Choroid plexus epithelial cell (primary cell): ENCODE results near the gene C13orf42.
A peak's percentile ranks its signal among the peaks of the same experiment; 100 is the strongest.
"Not testable (repeated sequence)": the region's sequence is repeated elsewhere in the genome, so short reads cannot be mapped to it uniquely, and the experiment has no call there.

Experiments used
- DNase-seq: peaks from one replicate; pipeline ENCODE4 v3.0.0-alpha.2; 2010; ENCODE audit warnings: low read depth
- H3K4me3 ChIP-seq: 2 replicates; pipeline ENCODE4 v1.5.1; 2011; ENCODE audit warnings: low read depth, mild to moderate bottlenecking, control low read depth, low read length, moderate library complexity
- CTCF ChIP-seq: conservative IDR thresholded peaks from 2 replicates; pipeline ENCODE4 v1.5.1; 2011; ENCODE audit warnings: low read depth, mild to moderate bottlenecking, control low read depth, inconsistent platforms, low read length, moderate library complexity

C13orf42 gene

GRCh38 chr13:51125495-51126226 lies 14.6 kb upstream of the C13orf42 start:
- peak; percentile 92 for TF ChIP-seq CTCF
- peak; percentile 79 for DNase-seq
- H3K4me3 ChIP-seq: no peak overlapping the region

- no peak for DNase-seq
- TF ChIP-seq CTCF: no peak
- H3K4me3 ChIP-seq: no peak overlapping the region
Measured at GRCh38 chr13:51122868-51123566, 11.9 kb upstream of the C13orf42 start.

GRCh38 chr13:51120873-51121272 lies 9.8 kb upstream of the C13orf42 start:
- peak; percentile 35 for TF ChIP-seq CTCF
- not testable (repeated sequence) for H3K4me3 ChIP-seq, DNase-seq

DNA sequence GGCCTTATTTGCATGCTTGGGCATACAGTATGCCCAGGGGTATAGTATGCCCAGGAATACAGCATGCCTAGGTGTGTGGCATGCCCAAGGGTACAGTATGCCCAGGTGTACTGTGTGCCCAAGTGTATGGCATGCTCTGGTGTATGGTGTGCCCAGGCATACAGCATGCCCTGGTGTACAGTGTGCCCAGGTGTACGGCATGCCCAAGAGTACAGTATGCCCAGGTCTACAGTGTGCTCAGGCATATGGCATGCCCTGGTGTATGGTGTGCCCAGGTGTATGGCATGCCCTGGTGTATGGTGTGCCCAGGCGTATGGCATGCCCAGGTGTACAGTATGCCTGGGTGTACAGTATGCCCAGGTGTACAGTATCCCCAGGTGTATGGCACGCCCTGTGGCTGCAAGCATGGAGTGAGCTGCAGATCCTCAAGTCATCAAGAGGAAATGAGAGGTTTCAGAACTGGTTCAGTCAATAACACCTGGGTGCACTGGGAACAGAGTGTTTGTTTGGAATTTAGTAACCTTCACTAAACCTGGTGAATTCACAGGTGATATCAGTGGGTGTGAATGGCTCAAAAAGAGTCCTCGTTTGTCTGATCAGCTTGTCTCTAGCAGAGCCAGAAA lies 7.8 kb upstream of the C13orf42 start:
- no peak for TF ChIP-seq CTCF
- DNase-seq: no peak
- H3K4me3 ChIP-seq: no peak overlapping the region

- TF ChIP-seq CTCF: no peak
- H3K4me3 ChIP-seq: no peak overlapping the region
Measured at GRCh38 chr13:51113969-51114368, 2.9 kb upstream of the C13orf42 start.

DNA sequence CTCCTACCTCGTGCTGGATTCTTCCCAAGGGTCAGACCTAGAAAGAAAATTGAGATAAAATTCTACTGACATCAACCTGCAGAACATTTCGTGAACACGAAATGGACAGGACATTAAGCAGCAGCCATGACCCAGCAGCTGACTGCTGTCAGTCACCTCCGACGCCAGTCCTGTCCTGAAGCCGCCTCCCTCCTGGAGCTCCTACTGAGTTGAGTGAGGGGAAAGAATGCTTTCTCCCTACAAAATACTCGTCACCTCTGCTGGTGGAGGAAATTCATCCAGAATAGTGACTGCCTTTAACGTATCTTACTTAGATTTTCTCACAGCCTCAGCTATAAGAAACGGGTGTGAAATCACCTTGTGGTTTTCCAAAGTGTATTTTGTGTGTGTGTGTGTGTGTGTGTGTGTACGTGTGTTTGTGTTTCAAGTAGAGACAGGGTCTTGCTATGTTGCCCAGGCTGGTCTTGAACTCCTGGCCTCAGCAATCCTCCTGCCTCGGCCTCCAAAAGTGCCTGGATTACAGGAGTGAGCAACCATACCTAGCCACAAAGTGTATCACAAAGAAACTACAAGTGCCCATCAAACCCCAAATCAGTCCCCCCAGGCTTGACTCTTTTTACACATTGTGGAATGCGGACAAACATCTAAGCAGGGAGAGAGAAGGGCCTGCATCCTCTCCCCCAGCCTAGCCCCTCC lies 2.3 kb upstream of the C13orf42 start:
- DNase-seq: no peak
- no peak overlapping the region for H3K4me3 ChIP-seq
- no peak for TF ChIP-seq CTCF

More at GRCh38 chr13:51113969-51114368, 2.9 kb upstream of the C13orf42 start:
- DNase-seq: no peak
